A549 (cell line): Measurements from ENCODE around the gene AEBP2. TPM values are rescaled to one million over a fixed set of nuclear protein-coding genes. Genes with fewer than 3 reads are reported as not detected.
"Not testable (repeated sequence)": the region's sequence is repeated elsewhere in the genome, so short reads cannot be mapped to it uniquely, and the experiment has no call there.

Experiments
- ATAC-seq, 2 experiments: fragments of 200-7000 bp in 1 of 2; fragments of >200 bp in 1 of 2; cut with Nextera tagmentation in 1 of 2; cut with Tn5 transposase in 1 of 2; 3 replicates each; pipeline versions ENCODE4 v1.8.0 to v1.9.1; 2018 to 2020; ENCODE audit warnings: mild to moderate bottlenecking in 1 of 2, moderate library complexity in 1 of 2
- CTCF ChIA-PET: fragments of 300-600 bp; sonication (Branson Sonifier 250); formaldehyde crosslinking; extraction: SDS; loops from one replicate; lab custom pipeline; 2021; ENCODE audit warnings: antibody characterized with exemption, inconsistent platforms; lab: Yijun Ruan, JAX
- POLR2A ChIA-PET: fragments of 350-600 bp; formaldehyde crosslinking; extraction: SDS; loops from one replicate; lab custom pipeline; 2021; ENCODE audit warnings: antibody characterized with exemption, inconsistent platforms; lab: Yijun Ruan, JAX
- DNase-seq, 2 experiments: peaks; one replicate each; pipeline versions ENCODE4 v3.0.0 to v3.0.0-alpha.2; 2011 to 2016; ENCODE audit warnings: low read depth in 1 of 2, low spot score in 1 of 2
- FAIRE-seq: peaks from 2 replicates; lab custom pipeline; 2011; peaks lifted over from hg19 to GRCh38; lab: Jason Lieb, UNC
- H3K27ac ChIP-seq, 2 experiments: fragments of >200 bp; sonication (Bioruptor Twin); formaldehyde crosslinking; 3 replicates each; pipeline ENCODE4 v1.5.1; 2016 to 2017
- H3K4me1 ChIP-seq: fragments of >200 bp; sonication (Bioruptor Twin); formaldehyde crosslinking; 3 replicates; pipeline ENCODE4 v1.6.1; 2016
- H3K4me2 ChIP-seq: fragments of >200 bp; sonication (Bioruptor Twin); formaldehyde crosslinking; 3 replicates; pipeline ENCODE4 v1.6.1; 2016
- H3K4me3 ChIP-seq: fragments of >200 bp; sonication (Bioruptor Twin); formaldehyde crosslinking; 3 replicates; pipeline ENCODE4 v1.5.1; 2016
- H3K9me3 ChIP-seq: fragments of >200 bp; sonication (Bioruptor Twin); formaldehyde crosslinking; 3 replicates; pipeline ENCODE4 v1.6.1; 2016
- BHLHE40 ChIP-seq: IDR thresholded peaks from 2 replicates; pipeline ENCODE4 v1.6.1; 2012; ENCODE audit warnings: low read depth, low read length, inconsistent platforms
- CTCF ChIP-seq: fragments of >200 bp; sonication (Bioruptor Twin); formaldehyde crosslinking; IDR thresholded peaks from 3 replicates; pipeline ENCODE4 v1.5.1; 2016
- EHF ChIP-seq: fragments of 250-450 bp; sonication (Bioruptor Pico); IDR thresholded peaks from 2 replicates; pipeline ENCODE4 v1.5.0; 2020; ENCODE audit warnings: mild to moderate bottlenecking
- FOSB ChIP-seq: fragments of 250-450 bp; sonication (Bioruptor Pico); IDR thresholded peaks from 2 replicates; pipeline ENCODE4 v1.5.0; 2020; ENCODE audit warnings: mild to moderate bottlenecking, moderate library complexity
- HEYL ChIP-seq: fragments of 250-450 bp; sonication (Bioruptor Pico); IDR thresholded peaks from 2 replicates; pipeline ENCODE4 v1.8.0; 2021; ENCODE audit warnings: mild to moderate bottlenecking, moderate library complexity
- HOXA7 ChIP-seq: fragments of 250-450 bp; sonication (Bioruptor Pico); IDR thresholded peaks from 2 replicates; pipeline ENCODE4 v1.5.0; 2020; ENCODE audit warnings: mild to moderate bottlenecking, moderate library complexity
- JUNB ChIP-seq: fragments of >200 bp; sonication (Bioruptor Twin); formaldehyde crosslinking; IDR thresholded peaks from 2 replicates; pipeline ENCODE4 v1.6.1; 2016
- KDM1A ChIP-seq: fragments of 200-600 bp; sonication (generic); IDR thresholded peaks from 2 replicates; pipeline ENCODE4 v1.6.1; 2016; ENCODE audit warnings: low read depth, mild to moderate bottlenecking
- KDM5A ChIP-seq: fragments of 200-600 bp; sonication (generic); IDR thresholded peaks from 2 replicates; pipeline ENCODE4 v1.6.1; 2016; ENCODE audit warnings: antibody characterized with exemption, mild to moderate bottlenecking
- MAFK ChIP-seq: fragments of 450-650 bp; IDR thresholded peaks from 2 replicates; pipeline ENCODE4 v1.6.1; 2014; ENCODE audit not compliant: partially characterized antibody
- NFE2L2 ChIP-seq: fragments of 150-350 bp; conservative IDR thresholded peaks from 2 replicates; pipeline ENCODE4 v1.6.1; 2014; ENCODE audit warnings: low read length
- NR3C1 ChIP-seq: fragments of >200 bp; sonication (Bioruptor Twin); formaldehyde crosslinking; IDR thresholded peaks from 3 replicates; pipeline ENCODE4 v1.6.1; 2017
- RARB ChIP-seq: fragments of 250-450 bp; sonication (Bioruptor Pico); IDR thresholded peaks from 2 replicates; pipeline ENCODE4 v1.8.0; 2021; ENCODE audit warnings: mild to moderate bottlenecking, moderate library complexity
- RFX5 ChIP-seq: fragments of 450-650 bp; IDR thresholded peaks from 2 replicates; pipeline ENCODE4 v1.7.1; 2014; ENCODE audit warnings: antibody characterized with exemption, mild to moderate bottlenecking, moderate library complexity
- RNF2 ChIP-seq: fragments of 200-600 bp; sonication (generic); IDR thresholded peaks from 2 replicates; pipeline ENCODE4 v1.6.1; 2016; ENCODE audit warnings: low read depth, mild to moderate bottlenecking, antibody characterized with exemption, moderate library complexity, borderline replicate concordance
- SMC3 ChIP-seq: fragments of >200 bp; sonication (Bioruptor Twin); formaldehyde crosslinking; IDR thresholded peaks from 3 replicates; pipeline ENCODE4 v1.6.1; 2018; ENCODE audit warnings: inconsistent platforms
- SREBF2 ChIP-seq: fragments of 450-650 bp; IDR thresholded peaks from 2 replicates; pipeline ENCODE4 v1.6.1; 2014; ENCODE audit warnings: mild to moderate bottlenecking, moderate library complexity
- TFCP2L1 ChIP-seq: fragments of 250-450 bp; sonication (Bioruptor Pico); IDR thresholded peaks from 2 replicates; pipeline ENCODE4 v1.5.0; 2021; ENCODE audit warnings: mild to moderate bottlenecking
- TP53 ChIP-seq: fragments of 250-450 bp; sonication (Bioruptor Pico); IDR thresholded peaks from 2 replicates; pipeline ENCODE4 v1.5.0; 2021; ENCODE audit warnings: mild to moderate bottlenecking, moderate library complexity
- ZC3H11A ChIP-seq: fragments of 450-650 bp; IDR thresholded peaks from 2 replicates; pipeline ENCODE4 v1.6.1; 2014; ENCODE audit warnings: antibody characterized with exemption, mild to moderate bottlenecking
- ZNF302 ChIP-seq: fragments of 250-450 bp; sonication (Bioruptor Pico); IDR thresholded peaks from 2 replicates; pipeline ENCODE4 v1.9.0; 2021; ENCODE audit warnings: inconsistent platforms, mild to moderate bottlenecking, moderate library complexity
- ZSCAN20 ChIP-seq: fragments of 250-450 bp; sonication (Bioruptor Pico); IDR thresholded peaks from 2 replicates; pipeline ENCODE4 v1.8.0; 2022; ENCODE audit warnings: mild to moderate bottlenecking, moderate library complexity
- WGBS: methylation state at CpG from one replicate; pipeline ENCODE4 v1.1.6; 2017; ENCODE audit errors: missing lambda C conversion rate; 5-methylcytosine and 5-hydroxymethylcytosine counted together
- polyA plus RNA-seq, 4 experiments: library from polyadenylated mRNA; depleted of rRNA in 3 of 4; stranded (reverse); fragments of >200 nt; fragmentation: RNase III in 1 of 4; extraction: RNeasy Plus Mini Kit Qiagen cat#74134 plus additional on column Dnase treatment in 1 of 4; gene quantifications; 2 replicates in 3 of 4; 3 replicates in 1 of 4; pipeline ENCODE4 v1.2.3, GENCODE V29; 2011 to 2017
- TF ChIP-seq, protein P1 (sequence below): fragments of >200 bp; sonication (Bioruptor Twin); formaldehyde crosslinking; IDR thresholded peaks from 2 replicates; pipeline ENCODE4 v1.6.1; 2016
- TF ChIP-seq, protein P2 (sequence below): fragments of 150-350 bp; IDR thresholded peaks from 2 replicates; pipeline ENCODE4 v1.6.1; 2014; ENCODE audit warnings: low read depth, mild to moderate bottlenecking, low read length

The AEBP2 gene
- polyA plus RNA-seq, 2 of the 4 experiments (the other 2 are of a cell fraction) = 23.5 to 27.3 TPM

DNA sequence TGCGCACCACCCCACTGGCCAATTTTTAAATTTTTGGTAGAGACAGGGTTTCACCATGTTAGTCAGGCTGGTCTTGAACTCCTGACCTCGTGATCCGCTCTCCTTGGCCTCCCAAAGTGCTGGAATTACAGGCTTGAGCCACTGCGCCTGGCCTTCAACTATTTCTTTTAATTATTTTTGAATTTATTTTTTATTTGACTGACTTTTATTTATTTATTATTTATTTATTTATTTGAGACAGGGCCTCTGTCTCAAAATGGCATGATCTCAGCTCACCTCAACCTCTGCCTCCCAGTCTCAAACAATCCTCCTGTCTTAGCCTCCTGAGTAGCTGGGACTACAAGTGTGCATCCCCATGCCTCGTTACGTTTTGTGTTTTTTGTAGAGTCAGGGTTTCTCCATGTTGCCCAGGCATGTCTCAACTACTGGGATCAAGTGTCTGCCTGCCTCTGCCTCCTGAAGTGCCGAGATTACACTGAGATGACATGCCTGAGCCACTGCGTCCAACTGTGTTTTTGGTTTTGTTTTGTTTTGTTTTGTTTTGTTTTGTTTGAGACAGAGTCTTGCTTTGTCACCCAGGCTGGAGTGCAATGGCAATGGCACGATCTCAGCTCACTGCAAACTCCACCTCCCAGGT, 38.5 kb upstream of the AEBP2 start:
- CTCF ChIA-PET = interaction anchor here (0.6 kb wide), 1 partner anchor 204 kb away, joined by 4 read pairs; no protein-coding TSS in a partner anchor
- H3K27ac ChIP-seq, H3K9me3 ChIP-seq: not testable (repeated sequence)
- peak; percentile 1 for TF ChIP-seq MAFK
- TF ChIP-seq, all 56 proteins: peak for 1; not testable (repeated sequence) for 55
- ATAC-seq, H3K4me3 ChIP-seq, H3K4me2 ChIP-seq, DNase-seq, FAIRE-seq, H3K4me1 ChIP-seq, POLR2A ChIA-PET: not testable (repeated sequence)
- 90% methylated on average over 9 of the region's 9 CpGs for WGBS

DNA sequence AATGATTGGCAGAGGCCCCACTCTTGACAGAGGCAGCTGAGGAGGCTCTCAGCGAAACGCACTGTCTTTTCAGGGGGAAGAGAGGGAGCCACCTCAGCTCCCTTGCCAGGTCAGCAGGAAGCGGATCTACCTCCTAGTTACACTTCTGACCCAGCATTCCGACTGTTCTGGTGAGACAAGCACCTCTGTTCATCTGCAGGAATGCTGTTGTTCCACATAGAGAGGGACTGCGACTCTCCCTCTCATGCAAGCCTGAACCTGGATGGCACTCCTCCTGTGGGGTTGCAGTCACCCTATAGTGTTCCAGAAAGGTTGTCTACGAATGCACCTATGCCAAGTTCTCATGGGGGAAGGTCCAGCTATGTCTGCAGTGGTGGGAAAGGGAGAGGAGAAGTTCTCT, 37.1 kb upstream of the AEBP2 start:
- TF ChIP-seq ZNF302 (no peak), FOSB (CRISPR knock-in tag) (no peak), EHF (no peak), RFX5 (no peak)
- TF ChIP-seq, protein P1, sequence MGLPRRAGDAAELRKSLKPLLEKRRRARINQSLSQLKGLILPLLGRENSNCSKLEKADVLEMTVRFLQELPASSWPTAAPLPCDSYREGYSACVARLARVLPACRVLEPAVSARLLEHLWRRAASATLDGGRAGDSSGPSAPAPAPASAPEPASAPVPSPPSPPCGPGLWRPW = no peak
- WGBS = 80% methylated on average over 6 of the region's 6 CpGs
- FAIRE-seq (no peak), ATAC-seq (peak; percentile 24 to 33; a peak in 5 of 6 replicates), DNase-seq (no peak)
- ChIA-PET CTCF (no interaction called here), POLR2A (no interaction called here)
- H3K4me1 ChIP-seq = peaks cover 5% of the 10 kb centered on the region; the same call in 2 of the 3 replicates
- H3K9me3 ChIP-seq = no peaks in the 10 kb centered on the region
- no peak overlapping the region for H3K4me3 ChIP-seq
- no peak overlapping the region for H3K4me2 ChIP-seq
- H3K27ac ChIP-seq = peak overlapping the region in 1 of 2 experiments; percentile 5; a peak in 1 of 6 replicates

DNA sequence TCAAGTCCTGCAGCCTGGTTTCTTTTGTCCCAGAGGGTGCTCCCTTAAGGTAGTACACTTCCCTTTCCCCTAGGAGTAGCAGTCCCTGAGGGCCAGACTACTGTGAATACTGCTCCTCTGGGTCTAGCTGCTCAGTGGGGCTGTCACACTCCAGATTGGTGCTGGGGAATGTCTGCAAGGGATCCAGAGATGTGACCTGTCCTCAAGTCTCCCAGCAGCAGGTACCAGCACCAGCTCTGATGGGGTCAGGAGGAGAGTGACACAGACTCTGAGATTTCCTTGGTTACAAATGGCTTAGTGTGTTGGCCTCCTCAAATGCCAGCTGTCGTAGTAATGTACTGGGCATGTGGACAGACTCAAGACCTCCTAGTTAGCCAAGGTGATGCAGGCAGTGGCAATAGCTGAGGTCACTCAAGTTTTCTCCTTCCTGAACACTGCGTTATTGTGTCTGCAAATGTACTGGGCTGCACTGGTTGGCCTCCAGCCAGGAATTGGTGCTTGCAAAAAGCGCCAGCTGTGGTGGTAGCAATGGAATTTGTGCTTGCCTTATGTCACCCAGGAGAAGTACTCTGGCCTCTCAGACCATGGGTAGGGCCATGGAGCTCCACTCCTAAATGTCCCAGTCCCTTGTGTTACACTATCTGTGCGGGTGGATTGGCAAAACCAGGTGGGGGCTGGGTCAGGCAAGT, 36.4 kb upstream of the AEBP2 start:
- Histone ChIP-seq H3K4me2 (no peak overlapping the region), H3K4me1 (no peaks in the 10 kb centered on the region; the same call in 2 of the 3 replicates), H3K27ac (peak overlapping the region; percentile 19 to 25; a peak in 1 of 6 replicates), H3K9me3 (no peaks in the 10 kb centered on the region), H3K4me3 (no peak overlapping the region)
- DNase-seq (peak in 1 of 2 experiments; percentile 29), FAIRE-seq (no peak), ATAC-seq (peak; percentile 69 to 75)
- ChIA-PET POLR2A (no interaction called here), CTCF (interaction anchor here (1.1 kb wide), 1 partner anchor 13 kb away, joined by 3 read pairs; no protein-coding TSS in a partner anchor)
- no peak for TF ChIP-seq HOXA7 (CRISPR knock-in tag)
- TF ChIP-seq KDM1A = no peak
- TF ChIP-seq JUNB = no peak
- TF ChIP-seq MAFK = no peak
- TF ChIP-seq SMC3 = no peak
- no peak for TF ChIP-seq ZSCAN20
- TF ChIP-seq RARB (CRISPR knock-in tag) = no peak
- no peak for TF ChIP-seq HEYL (CRISPR knock-in tag)
- TF ChIP-seq ZNF302 = no peak
- TF ChIP-seq SREBF2 = no peak
- TF ChIP-seq NR3C1 = no peak
- TF ChIP-seq RNF2 = no peak
- TF ChIP-seq ZC3H11A = no peak
- no peak for TF ChIP-seq NFE2L2
- TF ChIP-seq, protein P2, sequence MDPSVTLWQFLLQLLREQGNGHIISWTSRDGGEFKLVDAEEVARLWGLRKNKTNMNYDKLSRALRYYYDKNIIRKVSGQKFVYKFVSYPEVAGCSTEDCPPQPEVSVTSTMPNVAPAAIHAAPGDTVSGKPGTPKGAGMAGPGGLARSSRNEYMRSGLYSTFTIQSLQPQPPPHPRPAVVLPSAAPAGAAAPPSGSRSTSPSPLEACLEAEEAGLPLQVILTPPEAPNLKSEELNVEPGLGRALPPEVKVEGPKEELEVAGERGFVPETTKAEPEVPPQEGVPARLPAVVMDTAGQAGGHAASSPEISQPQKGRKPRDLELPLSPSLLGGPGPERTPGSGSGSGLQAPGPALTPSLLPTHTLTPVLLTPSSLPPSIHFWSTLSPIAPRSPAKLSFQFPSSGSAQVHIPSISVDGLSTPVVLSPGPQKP = no peak
- no peak for TF ChIP-seq KDM5A
- no peak for TF ChIP-seq BHLHE40
- TF ChIP-seq CTCF = no peak
- TF ChIP-seq TP53 (CRISPR knock-in tag) = no peak
- no peak for TF ChIP-seq TFCP2L1 (CRISPR knock-in tag)
- 74% methylated on average over 4 of the region's 4 CpGs for WGBS
